Measurements from ENCODE around the gene KCNK18. TPM values are rescaled to one million over a fixed set of nuclear protein-coding genes. Genes with fewer than 3 reads are reported as not detected.

The KCNK18 gene
- polyA plus RNA-seq (ENCODE audit: insufficient read depth in 1 of 5, insufficient read length in 5 of 5, low replicate concordance in 1 of 5) = not detected
- long read RNA-seq, donor 1 = 0 reads
- long read RNA-seq, donor 2 = 0 reads
- long read RNA-seq, donor 3 = 0 reads
- long read RNA-seq, donor 4 = 0 reads
- long read RNA-seq, donor 5 = 0 reads
- long read RNA-seq, donor 6 = 0 reads
- long read RNA-seq, donor 7 = 0 reads
- long read RNA-seq, donor 8 = 0 reads

- DNase-seq = no peak
Observed at GRCh38 chr10:117197189-117197588, at the start of gene KCNK18. Gene KCNK18, plus strand, starts transcription at chr10:117197489. Its CDS starts 0 bp downstream, at chr10:117197489.

DNA sequence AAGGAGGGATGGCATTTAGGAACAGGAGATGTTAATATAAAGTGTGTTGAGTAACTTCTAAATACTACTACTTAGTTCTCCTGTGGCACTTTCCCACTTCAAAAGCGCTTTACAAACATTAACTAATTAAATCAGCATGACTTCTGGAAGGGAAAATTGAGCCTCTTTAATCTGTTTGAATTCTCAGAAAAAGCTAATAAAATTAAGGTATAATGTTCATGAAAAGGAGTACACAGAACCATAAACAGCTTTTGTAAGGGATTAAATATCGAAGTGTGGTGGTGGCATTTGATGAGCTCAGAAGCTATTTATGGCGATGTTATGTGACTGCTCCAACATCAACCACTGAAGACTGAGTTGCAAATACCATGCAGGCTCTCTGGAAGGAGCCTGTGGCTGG, 49.0 kb upstream of the KCNK18 start:
- DNase-seq = no peak

GRCh38 chr10:117152668-117153067, 44.6 kb upstream of the KCNK18 start:
- DNase-seq = no peak

DNA sequence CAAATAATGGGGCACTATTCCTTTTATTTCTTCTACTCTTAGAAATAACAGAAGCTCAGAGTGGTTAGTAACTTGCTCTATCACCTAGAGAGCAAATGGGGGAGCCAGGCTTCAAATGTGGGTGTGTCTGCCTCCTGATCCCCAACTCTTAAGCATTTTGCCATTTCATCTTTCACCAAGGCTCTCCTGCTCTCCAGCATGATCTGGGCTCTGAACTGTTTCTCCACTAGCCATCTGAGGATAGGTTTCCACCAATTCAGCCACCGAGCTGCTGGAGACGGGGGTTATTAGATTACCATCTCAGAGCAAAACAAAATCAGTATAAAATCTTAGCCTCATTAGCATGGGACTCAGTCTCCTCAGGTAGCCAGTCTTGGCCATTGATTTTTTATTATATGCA, 39.0 kb upstream of the KCNK18 start:
- DNase-seq = no peak

- no peak for DNase-seq
Observed at GRCh38 chr10:117159390-117159789, 37.9 kb upstream of the KCNK18 start.

- DNase-seq = no peak
Observed at GRCh38 chr10:117160567-117160966, 36.7 kb upstream of the KCNK18 start.

DNA sequence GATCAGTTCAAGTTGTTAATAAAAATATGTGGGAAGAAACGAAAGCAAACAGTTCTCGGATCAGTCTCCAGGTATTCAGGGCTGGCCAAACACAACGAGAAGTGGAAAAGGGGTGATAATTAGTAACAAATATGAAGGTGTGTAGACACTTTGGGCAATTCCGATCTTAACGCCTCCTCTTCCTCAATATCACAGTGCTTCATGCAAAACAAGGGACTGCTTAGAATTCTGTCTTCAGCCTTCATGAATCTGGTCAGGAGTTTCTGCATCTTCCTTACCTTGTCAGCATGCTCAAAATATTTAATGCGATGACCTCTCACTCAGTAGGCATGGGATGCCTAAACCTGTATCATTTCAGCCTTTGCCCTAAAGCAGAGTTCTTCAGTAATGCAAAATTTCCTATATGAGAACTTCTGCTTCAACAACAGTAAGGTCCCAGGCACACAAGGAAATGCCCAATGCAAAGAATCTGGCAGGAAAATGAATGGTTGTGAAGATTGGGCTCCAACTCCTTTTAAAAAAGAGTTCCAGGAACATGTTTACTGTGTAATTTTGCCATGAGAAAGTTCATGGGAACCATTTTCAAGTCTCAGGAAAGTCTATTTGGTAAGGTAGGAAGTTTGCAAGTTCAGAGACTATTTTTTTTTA, 35.8 kb upstream of the KCNK18 start:
- DNase-seq = no peak

- DNase-seq = no peak
Observed at GRCh38 chr10:117162093-117163060, 34.9 kb upstream of the KCNK18 start.

- no peak for DNase-seq
Observed at GRCh38 chr10:117163061-117163953, 34.0 kb upstream of the KCNK18 start.

- no peak for DNase-seq
Observed at GRCh38 chr10:117163954-117164548, 33.2 kb upstream of the KCNK18 start.

GRCh38 chr10:117164592-117165537, 32.4 kb upstream of the KCNK18 start:
- no peak for DNase-seq

DNA sequence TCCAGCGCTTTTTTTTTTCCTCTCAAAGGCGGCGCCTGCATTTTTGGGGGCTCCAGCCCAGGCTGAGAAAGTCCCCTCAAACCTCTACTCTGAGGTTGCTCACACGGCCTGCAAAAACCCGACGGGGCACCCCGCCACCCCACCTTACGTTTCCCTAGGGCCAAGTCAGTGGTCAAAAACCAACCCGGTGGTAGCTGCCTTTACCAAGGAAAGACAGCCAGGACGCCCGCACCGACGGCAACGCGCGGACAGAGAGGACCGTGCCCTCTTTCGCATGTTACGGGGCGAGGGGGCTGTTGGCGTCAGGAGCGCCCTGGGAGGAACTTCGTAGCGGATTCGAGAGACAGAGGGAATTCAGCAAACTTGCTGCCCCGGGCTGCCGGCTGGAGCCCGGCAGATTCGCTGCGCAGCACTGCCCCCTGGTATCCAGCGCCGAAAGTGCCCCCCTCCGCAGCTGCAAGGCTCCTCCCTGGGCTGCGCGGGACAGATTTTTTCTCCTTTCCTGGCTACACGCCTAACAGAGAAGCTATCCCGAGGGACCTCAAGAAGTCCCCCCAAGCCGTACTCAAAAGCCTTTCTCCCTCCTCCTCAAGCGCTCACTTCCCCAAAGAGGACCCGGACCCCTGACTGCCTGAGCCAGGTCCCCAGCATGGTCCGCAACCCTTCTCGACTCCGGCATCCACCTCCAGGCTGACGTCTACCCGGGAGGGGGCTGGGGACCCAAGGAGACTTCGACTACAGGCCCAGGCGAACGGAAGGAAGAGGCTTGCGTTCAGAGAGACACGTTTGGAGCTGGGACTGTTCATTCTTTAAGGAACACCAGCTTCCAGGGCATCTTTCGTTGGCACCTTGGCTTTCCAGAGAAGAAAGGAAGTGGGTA, 31.5 kb upstream of the KCNK18 start:
- no peak for DNase-seq

DNA sequence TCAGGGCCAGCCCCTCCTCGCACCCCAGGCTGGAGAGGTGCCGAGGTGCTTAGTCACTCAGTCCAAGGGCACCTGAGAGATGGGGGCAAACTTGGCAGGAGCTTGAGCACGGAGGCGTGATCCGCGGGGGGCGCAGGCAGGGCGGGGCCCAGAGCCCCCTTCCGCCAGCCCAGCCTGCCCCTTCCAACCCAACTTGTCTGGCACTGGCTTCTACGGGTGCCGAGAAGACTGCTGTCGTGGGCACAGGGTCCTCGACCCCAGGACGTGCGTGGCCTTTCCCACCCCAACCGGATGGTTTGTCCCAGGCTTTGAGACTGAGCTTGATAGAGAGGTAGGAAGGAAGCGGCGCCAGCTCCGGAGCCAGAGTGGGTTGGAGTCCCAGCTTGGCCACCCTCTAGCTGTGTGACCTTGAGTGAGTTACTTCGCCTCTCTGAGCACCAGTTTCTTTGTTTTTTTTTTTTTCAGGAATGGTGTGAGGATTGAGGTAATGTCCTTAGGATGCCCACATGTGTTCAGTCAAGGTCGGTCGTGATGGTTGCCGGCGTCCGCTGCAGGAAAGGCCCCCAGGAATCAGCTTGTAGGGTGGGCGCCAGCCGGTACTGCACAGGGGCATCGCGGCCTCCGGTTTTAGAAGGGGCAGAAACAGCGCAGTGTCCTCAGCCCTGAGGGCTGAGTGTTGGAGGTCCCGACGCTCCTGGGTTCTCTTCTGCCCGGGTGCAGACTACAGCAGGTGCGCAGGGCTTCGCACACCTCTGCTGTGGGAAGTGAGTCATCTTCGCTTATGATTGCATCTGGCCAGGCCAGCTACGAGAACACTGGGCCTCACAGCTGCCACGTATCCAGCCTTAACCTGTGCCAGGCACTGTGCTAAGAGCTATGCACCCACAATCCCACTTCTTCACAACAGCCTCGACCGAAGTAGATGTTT, 30.6 kb upstream of the KCNK18 start:
- DNase-seq = no peak

DNA sequence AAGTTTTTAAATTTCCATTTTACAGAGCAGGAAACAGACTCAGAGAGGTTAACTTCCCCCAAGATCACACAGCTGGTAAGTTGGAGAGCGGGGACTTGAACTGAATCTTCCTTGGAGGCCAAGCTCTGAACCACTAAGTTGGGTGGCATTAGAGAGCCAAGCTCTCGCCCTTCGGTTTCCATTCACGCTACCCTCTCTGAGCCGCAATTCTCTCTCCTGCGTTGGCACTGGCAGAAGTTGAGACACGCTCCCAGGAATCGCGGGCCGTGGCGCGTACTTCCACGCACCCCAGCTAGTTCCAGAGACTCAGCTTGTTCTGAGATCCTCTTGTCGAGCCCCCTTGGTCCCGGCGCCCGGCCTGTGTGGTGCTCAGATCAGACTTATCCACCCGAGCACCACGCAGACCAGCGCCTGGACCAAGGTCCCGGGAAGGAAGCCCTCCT, 29.9 kb upstream of the KCNK18 start:
- DNase-seq = no peak

DNA sequence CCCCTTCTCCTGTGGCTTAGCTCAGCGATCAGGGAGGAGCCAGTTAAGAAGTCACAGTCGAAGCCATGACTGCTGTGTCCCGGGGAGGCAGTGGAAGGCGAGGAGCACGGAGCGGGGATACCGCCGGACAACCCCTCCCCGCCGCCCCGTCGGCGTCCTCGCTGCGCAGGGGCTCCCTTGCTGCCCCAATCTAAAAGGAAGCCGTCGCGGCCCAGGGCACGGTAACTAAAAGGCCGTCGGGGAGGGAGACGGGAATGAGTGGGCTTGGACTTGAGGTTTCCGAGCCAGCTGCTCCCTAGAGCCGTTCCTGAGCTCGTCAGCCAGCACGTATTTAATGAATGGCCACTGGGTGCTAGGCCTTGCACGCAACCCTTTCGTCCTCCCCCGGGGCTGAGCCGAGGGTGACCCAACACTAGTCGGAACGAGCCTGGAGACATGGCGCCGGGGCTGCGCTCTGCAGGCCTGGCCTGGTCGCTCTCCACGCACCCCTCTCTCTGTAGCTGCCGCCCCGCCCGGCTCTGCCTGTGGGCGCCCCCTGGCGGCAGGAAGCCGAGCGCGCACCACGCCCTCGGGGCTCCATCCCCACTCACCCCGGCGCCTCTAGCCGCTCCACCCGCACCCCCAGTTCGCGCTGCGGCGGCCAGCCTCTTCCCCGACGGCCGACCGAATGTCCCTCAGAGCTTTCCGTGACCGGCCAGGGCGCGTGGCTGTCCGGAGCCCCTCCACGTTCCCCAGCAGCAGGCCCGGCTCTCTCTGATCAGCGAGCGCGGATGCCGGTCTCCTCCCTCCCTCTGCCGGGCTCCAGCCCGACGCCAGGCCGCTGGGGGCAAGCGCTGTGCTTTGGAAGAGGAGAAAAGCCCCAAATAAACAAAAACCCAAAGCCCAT, 29.3 kb upstream of the KCNK18 start:
- no peak for DNase-seq

GRCh38 chr10:117168729-117169128, 28.6 kb upstream of the KCNK18 start:
- no peak for DNase-seq

DNA sequence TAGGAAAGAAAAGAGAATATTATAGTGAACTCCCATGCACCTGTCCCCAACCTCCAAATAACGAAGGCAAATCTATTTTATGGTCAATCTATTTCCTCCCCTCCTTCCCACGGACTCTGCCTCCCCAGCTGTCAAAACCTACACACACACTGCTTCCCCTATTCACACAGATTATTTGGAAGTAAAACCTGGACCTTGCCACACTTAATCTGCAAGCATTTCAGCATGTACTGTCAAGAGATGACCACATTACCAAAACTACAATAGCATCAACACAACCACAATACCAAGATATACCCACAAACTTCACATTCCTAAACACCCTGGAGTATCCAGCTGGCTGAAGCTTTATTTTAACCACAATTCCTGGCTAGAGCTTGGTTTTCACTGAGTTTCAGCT, 27.8 kb upstream of the KCNK18 start:
- DNase-seq = no peak

Data from right lung (tissue), 10 donors.